Stimulated activated CD8-positive, alpha-beta memory T cell treated with anti-CD3 and anti-CD28 coated beads, Interleukin-2, amount 100 ng/mL, for 48 hours (primary cell): ENCODE results near the gene PCYOX1L.

Source experiments
- DNase-seq, 2 donors: peaks; one replicate each; pipeline ENCODE4 v3.0.0-alpha.2; 2020; ENCODE audit warnings: low read depth in 2 of 2

The PCYOX1L gene

DNA sequence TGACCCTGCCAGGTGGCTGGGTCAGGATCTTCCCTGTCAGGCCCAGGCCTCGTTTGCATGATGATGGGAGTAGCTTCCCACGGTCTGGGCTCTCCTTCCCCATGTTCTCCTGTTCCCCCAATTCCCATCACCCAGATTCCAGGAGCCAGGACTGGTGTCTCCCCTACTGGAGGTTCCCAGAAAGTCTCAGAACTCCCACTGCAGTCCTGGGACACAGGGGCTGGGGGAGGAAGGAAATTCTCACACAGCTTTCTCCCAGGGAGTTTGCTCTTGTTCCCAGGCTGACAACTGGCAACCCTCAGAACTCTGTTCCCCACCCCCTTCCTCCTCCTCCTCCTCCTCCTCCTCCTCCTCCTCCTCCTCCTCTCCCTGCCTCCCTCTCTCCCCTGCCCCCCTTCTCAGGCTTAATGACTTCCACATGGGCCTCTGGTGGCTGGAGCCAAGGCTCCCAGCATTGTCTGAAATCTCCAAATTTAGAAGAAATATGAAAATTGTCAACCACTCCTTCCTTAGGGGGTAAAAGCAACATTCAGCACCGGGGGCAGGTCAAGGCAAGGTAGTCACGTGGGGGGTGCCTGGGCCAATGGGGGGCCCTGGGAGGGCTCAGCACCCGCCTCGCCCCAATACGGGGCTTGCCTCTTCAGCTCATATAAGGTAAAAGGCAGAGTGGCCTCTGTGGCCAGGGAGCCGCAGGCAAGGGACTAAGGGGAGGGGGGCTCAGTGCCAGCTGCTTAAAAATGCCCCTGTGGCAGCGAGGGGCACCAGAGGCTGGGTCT, 48.5 kb downstream of the PCYOX1L start:
- DNase-seq: no peak

DNA sequence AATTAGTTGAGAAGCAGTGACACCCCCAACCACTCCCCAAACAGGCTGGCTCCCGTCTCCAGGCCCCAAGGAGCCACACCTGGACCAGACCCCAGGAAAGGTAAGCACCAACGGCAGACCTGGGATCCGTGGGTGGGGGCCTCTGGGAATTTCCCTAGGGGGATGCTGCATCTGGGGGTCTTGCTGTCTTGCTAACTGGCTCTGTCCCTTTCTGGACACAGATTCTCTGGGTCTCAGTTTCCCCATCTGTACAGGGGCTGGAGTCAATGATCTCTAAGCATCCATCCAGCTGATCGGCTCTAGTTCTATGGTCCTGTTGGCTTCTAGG, 49.1 kb downstream of the PCYOX1L start:
- DNase-seq: no peak

DNA sequence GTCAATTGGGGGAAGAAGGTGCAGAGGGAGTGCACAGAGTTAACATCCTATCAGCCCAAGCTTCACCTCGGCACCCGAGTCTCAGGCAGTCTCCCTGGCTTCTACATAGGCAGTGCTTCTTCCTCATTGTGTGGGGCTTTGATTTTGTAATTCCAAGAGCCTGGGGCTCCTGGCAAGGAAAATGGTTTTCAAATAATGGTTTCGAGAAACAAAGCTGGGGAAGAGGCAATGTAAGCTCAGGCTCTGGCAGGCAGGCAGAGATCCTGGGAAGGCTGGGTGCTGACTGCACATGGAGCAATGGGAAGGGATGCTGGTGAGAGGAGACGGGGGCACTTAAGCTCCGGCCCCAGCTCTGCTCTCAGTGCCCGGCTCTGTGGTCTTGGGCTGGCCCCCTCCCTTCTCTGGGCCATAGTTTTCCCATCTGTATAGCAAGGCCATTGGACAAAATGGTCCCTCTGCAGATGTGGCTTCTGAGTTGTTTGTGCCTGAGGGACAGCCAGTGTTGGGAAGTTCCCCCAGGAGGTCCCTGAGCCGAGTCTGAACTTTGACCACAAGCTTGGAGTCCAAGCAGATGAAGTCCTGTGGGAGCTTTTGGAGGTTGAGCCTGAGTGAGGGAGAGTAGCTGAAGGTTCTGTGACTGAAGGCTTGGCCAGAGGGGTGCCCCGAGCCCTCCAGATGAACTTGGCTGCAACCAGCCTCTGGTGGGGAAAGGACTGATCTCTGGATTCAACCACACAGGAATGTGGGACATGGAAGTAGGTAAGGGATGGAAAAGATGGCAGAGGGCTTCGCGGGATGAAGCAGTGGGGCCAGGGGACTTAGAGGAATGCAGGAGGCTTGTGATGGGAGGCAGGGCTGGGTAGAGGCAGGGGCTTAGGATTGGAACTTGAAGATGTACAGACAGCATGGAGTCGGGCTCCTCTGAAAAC, 49.7 kb downstream of the PCYOX1L start:
- no peak for DNase-seq

DNA sequence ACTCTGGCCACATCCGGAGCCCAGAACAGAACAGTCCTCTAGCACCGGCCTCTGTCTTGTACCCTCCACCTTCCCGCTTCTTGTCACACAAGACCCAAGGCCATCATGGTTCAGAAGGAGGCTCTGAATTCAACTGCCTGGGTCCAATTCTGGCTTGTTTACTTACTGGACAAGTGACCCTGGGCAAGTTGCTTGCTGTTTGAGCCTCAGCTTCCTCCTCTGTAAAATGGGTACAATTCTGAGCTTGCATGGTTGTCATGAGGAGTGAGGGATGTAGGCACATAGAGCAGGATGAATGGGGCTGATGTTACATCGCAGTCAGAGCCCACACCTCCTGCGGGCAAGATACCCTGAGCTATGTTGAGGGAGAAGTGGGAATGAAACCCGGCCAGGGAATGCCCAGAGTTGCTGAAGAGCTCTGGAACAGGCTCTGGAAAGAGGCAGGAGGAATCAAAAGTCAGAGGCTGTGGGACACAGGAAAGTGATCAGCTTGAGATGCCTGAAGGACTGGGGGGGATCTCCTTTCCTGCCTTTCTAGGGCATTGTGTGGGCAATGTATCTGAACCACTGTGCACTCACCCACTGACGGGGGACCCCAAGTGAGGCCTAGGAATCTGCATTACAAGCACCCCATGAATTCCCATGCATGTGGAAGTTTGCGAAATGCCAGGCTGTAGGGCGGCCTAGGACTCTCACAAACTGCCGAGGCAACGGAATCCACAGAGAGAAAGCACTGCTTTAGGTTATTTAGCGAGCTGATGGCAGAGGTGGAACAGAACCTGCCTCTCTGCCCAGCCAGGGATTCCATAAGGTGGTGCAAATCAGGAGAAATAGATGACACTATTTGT, 50.6 kb downstream of the PCYOX1L start:
- DNase-seq: no peak

DNA sequence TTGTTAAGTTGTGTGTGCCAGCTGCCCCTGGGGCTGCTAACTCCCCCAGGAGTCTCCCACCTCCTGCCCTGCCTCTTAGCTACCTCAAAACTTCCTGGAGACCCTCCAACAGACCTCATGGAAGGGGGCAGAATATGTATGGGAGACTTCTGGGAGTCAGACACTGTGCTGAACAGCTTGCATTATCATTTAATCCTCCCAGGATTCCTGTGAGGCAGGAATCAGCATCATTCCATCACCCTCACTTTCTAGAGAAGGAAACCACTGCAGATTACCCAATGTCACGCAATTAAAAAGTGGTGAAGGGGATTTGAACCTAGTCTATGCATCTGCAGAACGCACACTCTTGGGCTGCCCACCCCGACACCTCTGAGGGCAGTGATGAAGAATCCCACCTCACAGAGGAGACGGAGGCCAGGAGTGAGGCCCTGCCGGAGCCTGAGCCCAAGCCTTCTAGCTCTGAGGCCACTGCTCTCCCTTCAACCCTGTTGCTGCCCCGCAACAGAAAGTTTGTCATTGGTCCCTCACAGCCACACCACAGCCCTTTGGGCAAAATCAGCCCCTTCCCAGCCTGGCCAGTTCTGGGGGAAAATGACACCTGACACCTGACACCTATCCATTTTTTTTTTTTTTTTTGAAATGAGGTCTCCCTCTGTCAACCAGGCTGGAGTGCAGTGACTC, 51.6 kb downstream of the PCYOX1L start:
- DNase-seq: no peak

- no peak for DNase-seq
These were observed 52.2 kb downstream of the PCYOX1L start for GRCh38 chr5:149410071-149410470.

- DNase-seq: no peak
These were observed 53.0 kb downstream of the PCYOX1L start for GRCh38 chr5:149410721-149411432.

GRCh38 chr5:149411738-149412519, 54.1 kb downstream of the PCYOX1L start:
- DNase-seq: no peak

- DNase-seq: no peak
These were observed 55.1 kb downstream of the PCYOX1L start for GRCh38 chr5:149412783-149413476.

GRCh38 chr5:149413477-149414210, 55.8 kb downstream of the PCYOX1L start:
- no peak for DNase-seq

DNA sequence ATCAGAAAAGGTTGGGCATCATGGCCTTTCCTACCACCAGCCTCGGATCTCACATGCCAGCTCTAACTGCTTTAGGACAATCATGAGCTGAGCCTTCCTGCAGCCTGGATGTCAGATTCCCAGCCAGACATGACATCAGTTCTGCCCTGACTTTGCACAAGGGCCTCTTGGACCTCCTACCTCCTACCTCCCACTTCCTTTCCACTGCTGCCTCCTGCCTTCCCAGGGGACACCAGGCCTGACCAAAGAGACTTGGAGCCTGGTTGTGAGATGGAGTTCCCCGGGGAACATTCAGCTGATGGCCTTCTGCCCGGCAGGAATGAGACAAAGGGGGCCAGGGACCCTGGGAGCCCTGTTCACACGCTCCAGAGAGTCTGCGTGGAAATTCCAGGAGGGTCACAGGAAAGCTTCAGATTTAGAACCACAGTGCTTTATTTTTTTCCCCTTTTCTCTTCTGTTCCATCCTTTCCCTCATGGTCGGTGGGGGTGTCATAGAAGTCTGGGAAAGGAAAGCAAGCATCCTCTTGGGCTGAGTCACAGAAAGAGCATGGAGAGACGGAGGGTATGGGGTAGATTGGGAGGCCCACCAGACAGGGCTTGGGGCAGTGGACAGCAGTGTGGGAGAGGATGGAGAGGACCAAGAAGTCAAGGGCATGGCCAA, 56.7 kb downstream of the PCYOX1L start:
- DNase-seq: no peak

DNA sequence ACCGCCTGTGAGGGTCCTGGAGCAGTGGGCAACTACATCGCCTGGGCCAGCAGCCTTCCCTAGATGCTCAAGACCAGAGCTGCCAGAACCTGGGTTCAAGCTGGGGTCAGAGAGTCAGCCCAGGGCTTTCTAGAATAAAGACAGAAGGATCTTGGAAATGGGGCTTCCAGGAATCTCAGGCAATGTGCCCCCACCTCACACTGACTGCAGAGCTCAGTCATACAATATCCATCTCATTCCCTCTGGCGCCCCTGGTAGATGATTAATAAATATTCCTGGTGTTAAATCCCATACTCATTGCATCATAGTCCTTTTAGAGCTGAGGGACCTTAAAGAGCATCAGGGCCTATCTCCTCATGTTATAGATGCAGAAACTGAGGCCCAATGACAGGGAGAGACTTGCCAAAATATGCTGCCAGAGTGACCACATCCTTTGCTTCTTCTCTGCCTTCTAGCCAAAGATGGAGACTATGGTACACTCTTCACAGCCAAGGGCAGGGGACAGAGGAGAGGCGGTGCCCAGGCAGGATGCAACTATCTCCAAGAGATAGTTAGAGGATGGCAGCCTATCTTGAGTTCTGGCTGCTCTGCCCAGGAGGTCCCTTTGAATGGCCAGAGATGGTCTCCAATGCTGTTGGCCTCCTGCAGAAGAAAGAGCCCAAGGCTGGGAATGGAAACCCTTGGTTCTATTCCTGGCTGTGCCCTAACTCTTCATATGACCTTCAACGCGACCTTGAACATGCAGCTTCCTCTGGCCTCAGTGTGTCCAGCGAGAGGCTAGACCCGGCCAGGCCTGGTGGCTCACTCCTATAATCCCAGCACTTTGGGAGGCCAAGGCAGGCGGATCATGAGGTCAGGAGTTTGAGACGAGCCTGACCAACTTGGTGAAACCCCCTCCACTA, 57.5 kb downstream of the PCYOX1L start:
- no peak for DNase-seq

DNA sequence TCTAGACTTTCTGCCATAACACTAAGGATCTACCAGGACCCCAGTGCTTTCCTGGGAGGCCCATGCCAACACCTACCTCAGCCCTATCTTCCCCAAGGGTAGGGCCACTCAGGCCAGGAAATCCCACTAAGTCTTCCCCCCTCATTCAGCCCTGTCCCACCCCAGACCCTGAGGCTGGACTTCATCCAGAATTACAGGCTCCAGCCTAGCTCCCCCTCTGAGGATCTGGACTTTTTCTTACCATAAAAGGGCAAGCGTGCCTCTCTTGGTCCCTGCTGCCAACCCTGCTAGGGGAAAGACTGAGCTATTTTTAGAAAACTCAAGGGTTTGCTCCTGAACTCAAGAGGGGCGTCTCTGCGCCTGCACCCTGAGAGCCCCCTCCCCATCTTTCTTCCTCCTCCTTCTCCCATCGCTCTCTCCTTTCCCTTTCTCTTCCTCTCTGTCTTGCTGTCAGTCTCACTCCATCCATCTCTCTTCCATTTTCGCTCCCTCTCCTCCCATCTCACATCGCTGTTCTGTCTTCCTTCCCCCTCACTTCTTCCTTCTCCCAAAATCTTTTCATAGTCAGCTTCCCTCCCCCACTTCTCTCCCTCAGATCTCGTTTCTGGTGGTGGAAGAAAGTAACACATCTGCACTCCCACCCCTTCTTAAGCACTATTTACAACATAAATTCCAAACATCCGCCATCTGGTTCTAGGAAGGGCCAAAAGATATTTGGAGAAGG, 59.3 kb downstream of the PCYOX1L start:
- no peak for DNase-seq

- DNase-seq: no peak
These were observed 60.0 kb downstream of the PCYOX1L start for GRCh38 chr5:149417711-149418368.

- no peak for DNase-seq
These were observed 61.2 kb downstream of the PCYOX1L start for GRCh38 chr5:149418910-149419531.
